K562 (cell line): ENCODE measurements around the gene ZDHHC12. TPM values are rescaled to one million over a fixed set of nuclear protein-coding genes. Genes with fewer than 3 reads are reported as not detected.

Experiments used
- CBX8 ChIP-seq: fragments of 200-600 bp; sonication (generic); IDR thresholded peaks from 2 replicates; pipeline ENCODE4 v1.6.1; 2012; ENCODE audit warnings: borderline replicate concordance, mixed run types, low read depth, mild to moderate bottlenecking, moderate library complexity, mixed read lengths, low read length, control low read depth, inconsistent platforms; ENCODE audit not compliant: poor library complexity, severe bottlenecking; ENCODE audit errors: extremely low read depth
- GABPB2 ChIP-seq: fragments of 250-450 bp; sonication (Bioruptor Pico); conservative IDR thresholded peaks from 2 replicates; pipeline ENCODE4 v1.5.1; 2021; ENCODE audit warnings: mild to moderate bottlenecking
- IFI16 ChIP-seq: fragments of 250-450 bp; sonication (Bioruptor Pico); IDR thresholded peaks from 2 replicates; pipeline ENCODE4 v2.1.2; 2022; ENCODE audit warnings: mild to moderate bottlenecking, inconsistent platforms
- RBFOX2 ChIP-seq: fragments of 200-400 bp; formaldehyde crosslinking; IDR thresholded peaks from 2 replicates; pipeline ENCODE4 v1.6.1; 2017; ENCODE audit warnings: low read depth, mild to moderate bottlenecking, low read length, moderate library complexity
- RBM14 ChIP-seq: fragments of 200-400 bp; formaldehyde crosslinking; IDR thresholded peaks from 2 replicates; pipeline ENCODE4 v1.6.1; 2018; ENCODE audit warnings: low read depth, mild to moderate bottlenecking, low read length, moderate library complexity, borderline replicate concordance; ENCODE audit not compliant: insufficient read depth
- SP2 ChIP-seq: IDR thresholded peaks from 2 replicates; pipeline ENCODE4 v1.6.1; 2011; ENCODE audit warnings: mild to moderate bottlenecking, low read depth, low read length, moderate library complexity; ENCODE audit not compliant: poor library complexity, severe bottlenecking; ENCODE audit errors: extremely low read depth
- SUPT5H ChIP-seq: fragments of 450-650 bp; IDR thresholded peaks from 2 replicates; pipeline ENCODE4 v1.6.1; 2016
- TCFL5 ChIP-seq: fragments of 250-450 bp; sonication (Bioruptor Pico); conservative IDR thresholded peaks from 2 replicates; pipeline ENCODE4 v1.6.1; 2021; ENCODE audit warnings: mild to moderate bottlenecking, moderate library complexity, matching md5 sums
- ZNF165 ChIP-seq: fragments of 250-450 bp; sonication (Bioruptor Pico); IDR thresholded peaks from 2 replicates; pipeline ENCODE4 v1.4.0; 2020; ENCODE audit warnings: borderline replicate concordance
- ZNF184 ChIP-seq: sonication (generic); formaldehyde crosslinking; IDR thresholded peaks from 2 replicates; pipeline ENCODE4 v1.5.0; 2020; ENCODE audit warnings: missing genetic modification reagents
- polyA plus RNA-seq, 8 experiments: library from polyadenylated mRNA; depleted of rRNA in 4 of 8; stranded (reverse) in 5 of 8; unstranded in 3 of 8; fragments of >200 nt; fragmentation: Nextera tagmentation in 2 of 8; fragmentation: Illumina TruSeq in 1 of 8; extraction: Ambion mirVana in 2 of 8; extraction: Trizol in 1 of 8; gene quantifications; 2 replicates each; pipeline versions ENCODE4 v1.2.1 to v1.2.3, GENCODE V29; 2011 to 2014; ENCODE audit warnings: inconsistent platforms in 1 of 8, missing spikeins in 1 of 8
- total RNA-seq, 7 experiments: library from RNA; depleted of rRNA in 6 of 7; stranded (reverse); fragments of >200 nt in 6 of 7; fragmentation: Illumina TruSeq in 2 of 7; extraction: Trizol in 2 of 7; gene quantifications; 2 replicates each; pipeline versions ENCODE4 v1.2.1 to v1.2.3, GENCODE V29; 2011 to 2021; ENCODE audit warnings: low replicate concordance in 1 of 7
- TF ChIP-seq, protein P1 (sequence below): fragments of 450-650 bp; formaldehyde crosslinking; conservative IDR thresholded peaks from 2 replicates; pipeline ENCODE4 v1.4.0; 2022; ENCODE audit warnings: mild to moderate bottlenecking, missing genetic modification characterization
- TF ChIP-seq, protein P2 (sequence below), 2 experiments: fragments of 450-650 bp in 1 of 2; sonication (generic) in 1 of 2; formaldehyde crosslinking in 1 of 2; IDR thresholded peaks; 2 replicates each; pipeline versions ENCODE4 v1.7.1 to v1.9.0; 2016 to 2022; ENCODE audit warnings: inconsistent platforms in 1 of 2, mild to moderate bottlenecking in 1 of 2, missing genetic modification reagents in 1 of 2

ZDHHC12 gene
- total and polyA plus RNA-seq, 9 of the 15 experiments (the other 6 are each of a cell fraction or from before 2014, with no cell fraction given) = 0.21 to 38.0 (median 13.8) TPM

DNA sequence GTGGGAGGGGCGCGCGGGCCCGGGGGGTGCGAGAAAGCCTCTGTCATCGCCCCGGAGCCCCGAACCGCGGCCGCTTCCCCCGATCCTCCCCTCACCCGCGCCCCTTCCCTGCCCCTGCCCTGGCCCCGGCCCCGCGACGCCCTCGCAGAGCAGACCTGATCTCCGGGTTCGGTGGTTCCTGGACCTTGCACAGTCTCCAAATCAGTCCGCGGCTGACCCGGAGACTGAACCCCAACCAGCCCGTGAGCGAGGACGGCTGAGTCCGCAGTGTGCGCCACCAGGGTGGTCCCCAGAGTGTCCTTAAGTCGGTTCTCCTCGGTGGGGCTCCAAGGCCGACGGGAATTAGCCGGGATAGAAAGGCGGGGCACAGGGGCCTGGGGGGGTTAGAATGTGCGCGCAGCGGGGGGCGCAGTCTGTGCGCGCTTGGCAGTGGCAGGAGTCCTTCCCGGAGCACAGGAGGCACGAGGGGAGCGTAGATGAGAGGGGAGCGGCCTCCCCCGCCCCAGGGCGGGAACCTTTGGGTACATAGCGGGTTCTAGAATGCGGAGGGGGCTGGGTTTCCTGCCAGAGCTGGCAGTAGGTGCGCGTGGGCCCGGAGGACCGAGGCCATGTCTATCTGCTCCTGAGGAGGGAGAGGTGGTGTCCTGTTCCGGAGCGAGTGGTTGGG lies 20.8 kb downstream of the ZDHHC12 start (continued):
- TF ChIP-seq GABPB2 (CRISPR knock-in tag) (no peak), ZNF165 (CRISPR knock-in tag) (no peak), SP2 (no peak), IFI16 (CRISPR knock-in tag) (no peak), SUPT5H (peak; percentile 31; the same call in 1 of the 2 replicates), TCFL5 (CRISPR knock-in tag) (no peak), CBX8 (no peak), RBFOX2 (peak; percentile 3; the same call in 1 of the 2 replicates), ZNF184 (CRISPR knock-in tag) (no peak), RBM14 (peak; percentile 72; the same call in 1 of the 2 replicates)
- TF ChIP-seq, protein P1, sequence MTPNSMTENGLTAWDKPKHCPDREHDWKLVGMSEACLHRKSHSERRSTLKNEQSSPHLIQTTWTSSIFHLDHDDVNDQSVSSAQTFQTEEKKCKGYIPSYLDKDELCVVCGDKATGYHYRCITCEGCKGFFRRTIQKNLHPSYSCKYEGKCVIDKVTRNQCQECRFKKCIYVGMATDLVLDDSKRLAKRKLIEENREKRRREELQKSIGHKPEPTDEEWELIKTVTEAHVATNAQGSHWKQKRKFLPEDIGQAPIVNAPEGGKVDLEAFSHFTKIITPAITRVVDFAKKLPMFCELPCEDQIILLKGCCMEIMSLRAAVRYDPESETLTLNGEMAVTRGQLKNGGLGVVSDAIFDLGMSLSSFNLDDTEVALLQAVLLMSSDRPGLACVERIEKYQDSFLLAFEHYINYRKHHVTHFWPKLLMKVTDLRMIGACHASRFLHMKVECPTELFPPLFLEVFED = no peak
- TF ChIP-seq, protein P2, sequence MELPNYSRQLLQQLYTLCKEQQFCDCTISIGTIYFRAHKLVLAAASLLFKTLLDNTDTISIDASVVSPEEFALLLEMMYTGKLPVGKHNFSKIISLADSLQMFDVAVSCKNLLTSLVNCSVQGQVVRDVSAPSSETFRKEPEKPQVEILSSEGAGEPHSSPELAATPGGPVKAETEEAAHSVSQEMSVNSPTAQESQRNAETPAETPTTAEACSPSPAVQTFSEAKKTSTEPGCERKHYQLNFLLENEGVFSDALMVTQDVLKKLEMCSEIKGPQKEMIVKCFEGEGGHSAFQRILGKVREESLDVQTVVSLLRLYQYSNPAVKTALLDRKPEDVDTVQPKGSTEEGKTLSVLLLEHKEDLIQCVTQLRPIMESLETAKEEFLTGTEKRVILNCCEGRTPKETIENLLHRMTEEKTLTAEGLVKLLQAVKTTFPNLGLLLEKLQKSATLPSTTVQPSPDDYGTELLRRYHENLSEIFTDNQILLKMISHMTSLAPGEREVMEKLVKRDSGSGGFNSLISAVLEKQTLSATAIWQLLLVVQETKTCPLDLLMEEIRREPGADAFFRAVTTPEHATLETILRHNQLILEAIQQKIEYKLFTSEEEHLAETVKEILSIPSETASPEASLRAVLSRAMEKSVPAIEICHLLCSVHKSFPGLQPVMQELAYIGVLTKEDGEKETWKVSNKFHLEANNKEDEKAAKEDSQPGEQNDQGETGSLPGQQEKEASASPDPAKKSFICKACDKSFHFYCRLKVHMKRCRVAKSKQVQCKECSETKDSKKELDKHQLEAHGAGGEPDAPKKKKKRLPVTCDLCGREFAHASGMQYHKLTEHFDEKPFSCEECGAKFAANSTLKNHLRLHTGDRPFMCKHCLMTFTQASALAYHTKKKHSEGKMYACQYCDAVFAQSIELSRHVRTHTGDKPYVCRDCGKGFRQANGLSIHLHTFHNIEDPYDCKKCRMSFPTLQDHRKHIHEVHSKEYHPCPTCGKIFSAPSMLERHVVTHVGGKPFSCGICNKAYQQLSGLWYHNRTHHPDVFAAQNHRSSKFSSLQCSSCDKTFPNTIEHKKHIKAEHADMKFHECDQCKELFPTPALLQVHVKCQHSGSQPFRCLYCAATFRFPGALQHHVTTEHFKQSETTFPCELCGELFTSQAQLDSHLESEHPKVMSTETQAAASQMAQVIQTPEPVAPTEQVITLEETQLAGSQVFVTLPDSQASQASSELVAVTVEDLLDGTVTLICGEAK (IDR thresholded peaks at IDR 0.05) = 0 out of 2 replicates have a peak, but pooled peaks have one; percentile 12
- TF ChIP-seq, protein P2 (CRISPR knock-in tag; IDR thresholded peaks at IDR 0.05) = no peak
